Measurements from ENCODE around the gene SMYD3. TPM values are rescaled to one million over a fixed set of nuclear protein-coding genes. Genes with fewer than 3 reads are reported as not detected.

Gene SMYD3
- total and polyA plus RNA-seq, 2 experiments from 2014 or later, result 30.8 to 68.5 TPM

DNA sequence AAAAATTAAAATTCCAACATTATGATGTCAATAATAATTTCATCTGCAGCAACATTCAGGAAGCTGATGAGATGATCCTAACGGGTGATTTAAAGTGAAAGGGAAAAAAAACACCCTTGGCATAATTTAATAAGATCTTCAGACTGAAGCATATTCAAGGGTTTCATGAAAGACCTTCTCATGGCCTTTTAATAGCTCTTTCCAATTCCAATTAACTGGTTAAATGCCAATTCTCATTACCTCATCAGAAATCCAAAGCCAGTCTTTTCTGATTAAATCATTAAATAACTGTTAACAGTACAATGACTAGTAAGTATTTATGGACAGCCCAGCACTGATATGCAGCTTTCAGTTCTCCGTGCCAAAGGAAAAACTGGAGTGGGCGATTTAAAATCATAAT lies 407.5 kb downstream of the SMYD3 start:
- no peaks in the 10 kb centered on the region for H3K4me1 ChIP-seq (ENCODE audit: insufficient read depth)
- no peak for DNase-seq (ENCODE audit: low spot score)
- 95% methylated on average over 3 of the region's 3 CpGs for WGBS (ENCODE audit: low lambda C conversion rate, missing lambda C conversion rate)

DNA sequence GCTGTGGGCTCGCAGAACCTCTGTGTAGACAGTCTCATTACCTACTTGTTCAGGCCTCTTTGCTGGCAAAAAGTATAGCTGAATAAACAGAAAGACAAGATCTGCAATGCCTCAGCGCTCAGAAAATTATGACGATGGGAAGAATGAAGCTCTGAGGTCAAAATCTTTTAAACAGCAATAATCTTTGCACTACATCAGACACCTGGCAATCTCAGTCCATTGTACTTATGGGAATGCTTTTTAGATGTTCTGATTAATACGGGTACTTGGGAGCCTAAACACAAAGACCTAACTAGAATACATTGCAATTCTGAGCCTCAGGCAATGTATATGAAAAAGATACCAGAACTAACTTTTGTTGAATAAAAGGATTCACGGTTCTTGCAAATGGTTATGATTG lies 410.7 kb downstream of the SMYD3 start:
- TF ChIP-seq EZH2phosphoT487 (IDR thresholded peaks at IDR 0.05; ENCODE audit: low read depth, severe bottlenecking, unreplicated experiment) (no peak), EZH2 (IDR thresholded peaks at IDR 0.05; ENCODE audit: borderline replicate concordance) (no peak)
- TF ChIP-seq, protein P1, sequence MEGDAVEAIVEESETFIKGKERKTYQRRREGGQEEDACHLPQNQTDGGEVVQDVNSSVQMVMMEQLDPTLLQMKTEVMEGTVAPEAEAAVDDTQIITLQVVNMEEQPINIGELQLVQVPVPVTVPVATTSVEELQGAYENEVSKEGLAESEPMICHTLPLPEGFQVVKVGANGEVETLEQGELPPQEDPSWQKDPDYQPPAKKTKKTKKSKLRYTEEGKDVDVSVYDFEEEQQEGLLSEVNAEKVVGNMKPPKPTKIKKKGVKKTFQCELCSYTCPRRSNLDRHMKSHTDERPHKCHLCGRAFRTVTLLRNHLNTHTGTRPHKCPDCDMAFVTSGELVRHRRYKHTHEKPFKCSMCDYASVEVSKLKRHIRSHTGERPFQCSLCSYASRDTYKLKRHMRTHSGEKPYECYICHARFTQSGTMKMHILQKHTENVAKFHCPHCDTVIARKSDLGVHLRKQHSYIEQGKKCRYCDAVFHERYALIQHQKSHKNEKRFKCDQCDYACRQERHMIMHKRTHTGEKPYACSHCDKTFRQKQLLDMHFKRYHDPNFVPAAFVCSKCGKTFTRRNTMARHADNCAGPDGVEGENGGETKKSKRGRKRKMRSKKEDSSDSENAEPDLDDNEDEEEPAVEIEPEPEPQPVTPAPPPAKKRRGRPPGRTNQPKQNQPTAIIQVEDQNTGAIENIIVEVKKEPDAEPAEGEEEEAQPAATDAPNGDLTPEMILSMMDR (IDR thresholded peaks at IDR 0.05; ENCODE audit: poor library complexity), result no peak
- H2AFZ ChIP-seq, result no peak overlapping the region
- DNase-seq (ENCODE audit: low spot score), result no peak
- H3K27me3 ChIP-seq, result no peaks in the 10 kb centered on the region
- H3K4me1 ChIP-seq (ENCODE audit: insufficient read depth), result no peaks in the 10 kb centered on the region
- H3K9me3 ChIP-seq (ENCODE audit: low read depth), result no peaks in the 10 kb centered on the region
- WGBS (ENCODE audit: low lambda C conversion rate, missing lambda C conversion rate), result 85% methylated on average over 5 of the region's 5 CpGs
- no peak overlapping the region for H3K4me2 ChIP-seq
- no peak overlapping the region for H3K4me3 ChIP-seq
- H3K36me3 ChIP-seq (replicated peaks; ENCODE audit: insufficient read depth, low read depth), result no peaks in the 10 kb centered on the region
- no peaks in the 10 kb centered on the region for H4K20me1 ChIP-seq (ENCODE audit: insufficient read depth, poor library complexity, severe bottlenecking)
- no peak overlapping the region for H3K27ac ChIP-seq
- no peaks in the 10 kb centered on the region for H3K79me2 ChIP-seq
- no peaks in the 10 kb centered on the region for H3K9me2 ChIP-seq (replicated peaks; ENCODE audit: insufficient read depth)

More for the DNA sequence above, 407.5 kb downstream of the SMYD3 start:
- no peak for TF ChIP-seq EZH2phosphoT487 (IDR thresholded peaks at IDR 0.05; ENCODE audit: low read depth, severe bottlenecking, unreplicated experiment)
- TF ChIP-seq, protein P1 (IDR thresholded peaks at IDR 0.05; ENCODE audit: poor library complexity), result no peak
- Histone ChIP-seq H3K27ac (no peak overlapping the region), H3K79me2 (no peaks in the 10 kb centered on the region), H2AFZ (no peak overlapping the region), H3K9me3 (ENCODE audit: low read depth) (no peaks in the 10 kb centered on the region), H3K36me3 (replicated peaks; ENCODE audit: insufficient read depth, low read depth) (no peaks in the 10 kb centered on the region), H3K4me3 (no peak overlapping the region), H3K27me3 (no peaks in the 10 kb centered on the region), H3K9me2 (replicated peaks; ENCODE audit: insufficient read depth) (no peaks in the 10 kb centered on the region), H4K20me1 (ENCODE audit: insufficient read depth, poor library complexity, severe bottlenecking) (no peaks in the 10 kb centered on the region), H3K4me2 (no peak overlapping the region)

DNA sequence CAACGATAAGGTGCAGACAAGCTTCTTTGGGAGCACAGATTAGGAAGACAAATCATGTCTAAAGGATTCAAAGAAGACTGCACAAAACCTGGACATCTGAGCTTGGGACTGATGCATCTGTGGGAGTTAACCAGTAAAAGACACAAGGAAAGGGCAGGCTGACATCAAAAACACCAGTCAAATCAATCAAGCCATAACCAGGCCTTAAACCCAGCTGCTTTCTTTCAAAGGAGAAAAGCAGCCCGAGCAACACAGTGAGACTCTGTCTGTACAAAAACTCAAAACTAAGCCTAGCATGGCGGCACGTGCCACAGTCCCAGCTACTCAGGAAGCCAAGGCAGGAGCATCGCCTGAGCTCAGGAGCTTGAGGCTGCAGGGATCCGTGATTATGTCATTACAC lies 411.6 kb downstream of the SMYD3 start:
- Histone ChIP-seq H3K27me3 (no peaks in the 10 kb centered on the region), H3K9me2 (replicated peaks; ENCODE audit: insufficient read depth) (no peaks in the 10 kb centered on the region), H3K9me3 (ENCODE audit: low read depth) (no peaks in the 10 kb centered on the region), H3K4me2 (no peak overlapping the region), H3K4me3 (no peak overlapping the region), H3K79me2 (no peaks in the 10 kb centered on the region), H2AFZ (no peak overlapping the region), H3K27ac (no peak overlapping the region), H3K36me3 (replicated peaks; ENCODE audit: insufficient read depth, low read depth) (no peaks in the 10 kb centered on the region), H4K20me1 (ENCODE audit: insufficient read depth, poor library complexity, severe bottlenecking) (no peaks in the 10 kb centered on the region), H3K4me1 (ENCODE audit: insufficient read depth) (no peaks in the 10 kb centered on the region)
- DNase-seq (ENCODE audit: low spot score), result no peak
- TF ChIP-seq EZH2phosphoT487 (IDR thresholded peaks at IDR 0.05; ENCODE audit: low read depth, severe bottlenecking, unreplicated experiment) (no peak), EZH2 (IDR thresholded peaks at IDR 0.05; ENCODE audit: borderline replicate concordance) (no peak)
- TF ChIP-seq, protein P1 (IDR thresholded peaks at IDR 0.05; ENCODE audit: poor library complexity), result no peak
- 91% methylated on average over 6 of the region's 6 CpGs for whole genome bisulfite sequencing (ENCODE audit: low lambda C conversion rate, missing lambda C conversion rate)

DNA sequence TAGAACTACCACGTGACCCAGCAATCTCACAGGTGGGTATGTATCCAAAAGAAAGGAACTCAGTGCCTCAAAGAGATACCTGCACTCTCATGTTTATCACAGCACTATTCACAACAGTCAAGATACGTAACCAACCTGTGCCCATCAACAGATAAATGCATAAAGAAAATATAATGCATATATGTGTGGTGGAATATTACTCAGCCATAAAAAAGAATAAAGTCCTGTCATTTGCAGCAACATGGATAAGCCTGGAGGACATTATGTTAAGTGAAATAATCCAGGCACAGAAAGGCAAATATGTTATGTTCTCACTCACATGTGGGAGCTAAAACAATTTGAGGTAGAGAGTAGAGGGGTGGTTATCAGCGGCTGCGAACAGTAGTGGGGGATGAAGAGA lies 413.8 kb downstream of the SMYD3 start:
- 98% methylated on average over 4 of the region's 4 CpGs for WGBS (ENCODE audit: low lambda C conversion rate, missing lambda C conversion rate)
- no peaks in the 10 kb centered on the region for H3K27me3 ChIP-seq
- TF ChIP-seq, protein P1 (IDR thresholded peaks at IDR 0.05; ENCODE audit: poor library complexity), result no peak
- TF ChIP-seq EZH2 (IDR thresholded peaks at IDR 0.05; ENCODE audit: borderline replicate concordance), result no peak
- TF ChIP-seq EZH2phosphoT487 (IDR thresholded peaks at IDR 0.05; ENCODE audit: low read depth, severe bottlenecking, unreplicated experiment), result no peak

More for the DNA sequence above, 413.8 kb downstream of the SMYD3 start:
- DNase-seq (ENCODE audit: low spot score), result no peak
- Histone ChIP-seq H3K9me3 (ENCODE audit: low read depth) (no peaks in the 10 kb centered on the region), H4K20me1 (ENCODE audit: insufficient read depth, poor library complexity, severe bottlenecking) (no peaks in the 10 kb centered on the region), H3K4me1 (ENCODE audit: insufficient read depth) (no peaks in the 10 kb centered on the region), H3K9me2 (replicated peaks; ENCODE audit: insufficient read depth) (no peaks in the 10 kb centered on the region), H2AFZ (no peak overlapping the region), H3K4me3 (no peak overlapping the region), H3K79me2 (no peaks in the 10 kb centered on the region), H3K27ac (no peak overlapping the region), H3K4me2 (no peak overlapping the region), H3K36me3 (replicated peaks; ENCODE audit: insufficient read depth, low read depth) (no peaks in the 10 kb centered on the region)

Measured in hepatocyte (in vitro differentiated cells).